ENCODE measurements around the gene LAMA3.

Gene LAMA3

DNA sequence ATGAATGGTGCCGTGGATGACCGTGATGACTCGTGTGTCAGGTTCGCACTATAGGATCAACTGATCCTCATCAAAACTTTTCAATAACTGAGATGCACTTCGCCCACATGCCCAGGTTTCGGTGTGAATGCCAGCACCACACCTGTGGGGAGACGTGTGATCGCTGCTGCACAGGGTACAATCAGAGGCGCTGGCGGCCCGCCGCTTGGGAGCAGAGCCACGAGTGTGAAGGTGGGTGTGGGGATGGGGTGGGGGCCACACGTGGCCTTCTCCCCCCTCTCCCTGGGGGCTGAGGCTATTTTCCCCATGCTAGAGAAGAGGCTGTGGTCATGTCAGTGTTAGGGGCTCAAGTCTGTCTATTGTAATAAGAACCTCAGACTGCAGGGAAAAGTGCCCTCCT lies 69.0 kb downstream of the LAMA3 start:
- Histone ChIP-seq H3K4me3 (ENCODE audit: insufficient read depth in 1 of 2, low read depth in 1 of 2, low read length in 2 of 2) (no peak overlapping the region), H3K4me1 (ENCODE audit: control insufficient read depth, insufficient read depth, low read depth, low read length) (no peaks in the 10 kb centered on the region), H2AK5ac (ENCODE audit: low read length, severe bottlenecking) (no peak overlapping the region), H3K36me3 (ENCODE audit: control insufficient read depth in 1 of 2, insufficient read depth in 2 of 2, low read depth in 1 of 2, low read length in 2 of 2) (peaks cover 0 to 34% of the 10 kb centered on the region in 2 experiments), H2BK5ac (ENCODE audit: low read depth, low read length, poor library complexity, severe bottlenecking) (no peak overlapping the region), H3K23ac (ENCODE audit: low read length in 2 of 2) (no peak overlapping the region), H3K27ac (ENCODE audit: low read length, poor library complexity, severe bottlenecking) (no peak overlapping the region), H4K8ac (ENCODE audit: low read length) (no peak overlapping the region), H3K27me3 (ENCODE audit: control insufficient read depth in 1 of 2, insufficient read depth in 1 of 2, low read length in 2 of 2) (no peaks in the 10 kb centered on the region), H3K4me2 (ENCODE audit: low read length, poor library complexity, severe bottlenecking) (no peak overlapping the region), H3K4ac (ENCODE audit: low read depth in 1 of 2, low read length in 2 of 2) (no peak overlapping the region), H2BK120ac (ENCODE audit: low read depth, low read length) (no peak overlapping the region), H3K18ac (ENCODE audit: low read depth in 1 of 2, low read length in 2 of 2) (no peak overlapping the region), H3K14ac (ENCODE audit: low read length in 2 of 2) (no peak overlapping the region), H3K9ac (ENCODE audit: low read length) (no peak overlapping the region), H2BK15ac (ENCODE audit: low read depth, poor library complexity, severe bottlenecking) (no peak overlapping the region), H4K91ac (ENCODE audit: low read length) (no peak overlapping the region), H3K79me1 (replicated peaks; ENCODE audit: low read length, poor library complexity, severe bottlenecking) (no peaks in the 10 kb centered on the region), H2AFZ (ENCODE audit: low read depth, low read length) (no peak overlapping the region), H2BK12ac (ENCODE audit: low read length in 2 of 2) (no peak overlapping the region), H3K9me3 (ENCODE audit: control insufficient read depth, low read length) (no peaks in the 10 kb centered on the region)
- WGBS: 84% methylated on average over 14 of the region's 14 CpGs
- no peak for DNase-seq

- no peak overlapping the region for H3K4me3 ChIP-seq (ENCODE audit: insufficient read depth in 1 of 2, low read depth in 1 of 2, low read length in 2 of 2)
- H3K79me1 ChIP-seq (replicated peaks; ENCODE audit: low read length, poor library complexity, severe bottlenecking): no peaks in the 10 kb centered on the region
These were observed 72.7 kb downstream of the LAMA3 start for GRCh38 chr18:23761941-23762340.

GRCh38 chr18:23763343-23763742 lies 74.1 kb downstream of the LAMA3 start:
- Histone ChIP-seq H3K9ac (ENCODE audit: low read length) (no peak overlapping the region), H2BK15ac (ENCODE audit: low read depth, poor library complexity, severe bottlenecking) (no peak overlapping the region), H3K27ac (ENCODE audit: low read length, poor library complexity, severe bottlenecking) (no peak overlapping the region), H3K9me3 (ENCODE audit: control insufficient read depth, low read length) (no peaks in the 10 kb centered on the region), H2BK12ac (ENCODE audit: low read length in 2 of 2) (no peak overlapping the region), H3K4me2 (ENCODE audit: low read length, poor library complexity, severe bottlenecking) (no peak overlapping the region), H3K27me3 (ENCODE audit: control insufficient read depth in 1 of 2, insufficient read depth in 1 of 2, low read length in 2 of 2) (no peaks in the 10 kb centered on the region), H4K91ac (ENCODE audit: low read length) (no peak overlapping the region), H3K36me3 (ENCODE audit: control insufficient read depth in 1 of 2, insufficient read depth in 2 of 2, low read depth in 1 of 2, low read length in 2 of 2) (peaks cover 0 to 31% of the 10 kb centered on the region in 2 experiments), H2AFZ (ENCODE audit: low read depth, low read length) (no peak overlapping the region), H3K14ac (ENCODE audit: low read length in 2 of 2) (no peak overlapping the region), H3K4me1 (ENCODE audit: control insufficient read depth, insufficient read depth, low read depth, low read length) (no peaks in the 10 kb centered on the region), H3K23ac (ENCODE audit: low read length in 2 of 2) (no peak overlapping the region), H3K4me3 (ENCODE audit: insufficient read depth in 1 of 2, low read depth in 1 of 2, low read length in 2 of 2) (no peak overlapping the region), H3K18ac (ENCODE audit: low read depth in 1 of 2, low read length in 2 of 2) (no peak overlapping the region), H2BK5ac (ENCODE audit: low read depth, low read length, poor library complexity, severe bottlenecking) (no peak overlapping the region), H3K4ac (ENCODE audit: low read depth in 1 of 2, low read length in 2 of 2) (no peak overlapping the region), H3K79me1 (replicated peaks; ENCODE audit: low read length, poor library complexity, severe bottlenecking) (no peaks in the 10 kb centered on the region), H2AK5ac (ENCODE audit: low read length, severe bottlenecking) (no peak overlapping the region), H4K8ac (ENCODE audit: low read length) (no peak overlapping the region), H2BK120ac (ENCODE audit: low read depth, low read length) (no peak overlapping the region)
- 97% methylated on average over 4 of the region's 4 CpGs for WGBS
- DNase-seq: no peak

More at GRCh38 chr18:23761941-23762340, 72.7 kb downstream of the LAMA3 start:
- H3K9ac ChIP-seq (ENCODE audit: low read length): no peak overlapping the region
- H2BK5ac ChIP-seq (ENCODE audit: low read depth, low read length, poor library complexity, severe bottlenecking): no peak overlapping the region
- H2BK12ac ChIP-seq (ENCODE audit: low read length in 2 of 2): no peak overlapping the region
- 98% methylated on average over 3 of the region's 5 CpGs for WGBS
- no peak overlapping the region for H4K91ac ChIP-seq (ENCODE audit: low read length)
- H3K27ac ChIP-seq (ENCODE audit: low read length, poor library complexity, severe bottlenecking): no peak overlapping the region
- no peak overlapping the region for H3K4me2 ChIP-seq (ENCODE audit: low read length, poor library complexity, severe bottlenecking)
- H3K36me3 ChIP-seq (ENCODE audit: control insufficient read depth in 1 of 2, insufficient read depth in 2 of 2, low read depth in 1 of 2, low read length in 2 of 2): peaks cover 0 to 35% of the 10 kb centered on the region in 2 experiments
- no peaks in the 10 kb centered on the region for H3K4me1 ChIP-seq (ENCODE audit: control insufficient read depth, insufficient read depth, low read depth, low read length)
- no peak overlapping the region for H4K8ac ChIP-seq (ENCODE audit: low read length)
- DNase-seq: no peak
- no peak overlapping the region for H3K18ac ChIP-seq (ENCODE audit: low read depth in 1 of 2, low read length in 2 of 2)
- no peak overlapping the region for H3K4ac ChIP-seq (ENCODE audit: low read depth in 1 of 2, low read length in 2 of 2)
- no peak overlapping the region for H3K14ac ChIP-seq (ENCODE audit: low read length in 2 of 2)
- no peaks in the 10 kb centered on the region for H3K9me3 ChIP-seq (ENCODE audit: control insufficient read depth, low read length)
- no peak overlapping the region for H3K23ac ChIP-seq (ENCODE audit: low read length in 2 of 2)
- no peak overlapping the region for H2AFZ ChIP-seq (ENCODE audit: low read depth, low read length)
- H2AK5ac ChIP-seq (ENCODE audit: low read length, severe bottlenecking): no peak overlapping the region
- no peak overlapping the region for H2BK15ac ChIP-seq (ENCODE audit: low read depth, poor library complexity, severe bottlenecking)
- H3K27me3 ChIP-seq (ENCODE audit: control insufficient read depth in 1 of 2, insufficient read depth in 1 of 2, low read length in 2 of 2): no peaks in the 10 kb centered on the region
- H2BK120ac ChIP-seq (ENCODE audit: low read depth, low read length): no peak overlapping the region

GRCh38 chr18:23765931-23766330 lies 76.7 kb downstream of the LAMA3 start:
- Histone ChIP-seq H3K4me1 (ENCODE audit: control insufficient read depth, insufficient read depth, low read depth, low read length) (no peaks in the 10 kb centered on the region), H4K8ac (ENCODE audit: low read length) (no peak overlapping the region), H4K91ac (ENCODE audit: low read length) (no peak overlapping the region), H3K4me2 (ENCODE audit: low read length, poor library complexity, severe bottlenecking) (no peak overlapping the region), H3K23ac (ENCODE audit: low read length in 2 of 2) (no peak overlapping the region), H3K4ac (ENCODE audit: low read depth in 1 of 2, low read length in 2 of 2) (no peak overlapping the region), H3K36me3 (ENCODE audit: control insufficient read depth in 1 of 2, insufficient read depth in 2 of 2, low read depth in 1 of 2, low read length in 2 of 2) (peaks cover 0 to 23% of the 10 kb centered on the region in 2 experiments), H3K27me3 (ENCODE audit: control insufficient read depth in 1 of 2, insufficient read depth in 1 of 2, low read length in 2 of 2) (no peaks in the 10 kb centered on the region), H2BK12ac (ENCODE audit: low read length in 2 of 2) (no peak overlapping the region), H3K4me3 (ENCODE audit: insufficient read depth in 1 of 2, low read depth in 1 of 2, low read length in 2 of 2) (no peak overlapping the region), H2BK15ac (ENCODE audit: low read depth, poor library complexity, severe bottlenecking) (no peak overlapping the region), H2AFZ (ENCODE audit: low read depth, low read length) (no peak overlapping the region), H3K9ac (ENCODE audit: low read length) (no peak overlapping the region), H2BK5ac (ENCODE audit: low read depth, low read length, poor library complexity, severe bottlenecking) (no peak overlapping the region), H3K14ac (ENCODE audit: low read length in 2 of 2) (no peak overlapping the region), H3K18ac (ENCODE audit: low read depth in 1 of 2, low read length in 2 of 2) (no peak overlapping the region), H3K79me1 (replicated peaks; ENCODE audit: low read length, poor library complexity, severe bottlenecking) (no peaks in the 10 kb centered on the region), H2BK120ac (ENCODE audit: low read depth, low read length) (no peak overlapping the region), H3K27ac (ENCODE audit: low read length, poor library complexity, severe bottlenecking) (no peak overlapping the region), H3K9me3 (ENCODE audit: control insufficient read depth, low read length) (no peaks in the 10 kb centered on the region), H2AK5ac (ENCODE audit: low read length, severe bottlenecking) (no peak overlapping the region)
- WGBS: no CpG with 5 or more reads among the region's 1 CpG
- DNase-seq: no peak
